GM21723 (cell line): ENCODE results near the gene PRPSAP1.
"Not testable (repeated sequence)": the region's sequence is repeated elsewhere in the genome, so short reads cannot be mapped to it uniquely, and the experiment has no call there.

Source experiments
- ATAC-seq: cut with Tn5 transposase; IDR thresholded peaks from one replicate; pipeline ENCODE4 v1.9.1; 2021; ENCODE audit warnings: mild to moderate bottlenecking, moderate library complexity; ENCODE audit not compliant: unreplicated experiment

PRPSAP1 gene

GRCh38 chr17:76278268-76278908 is 75.3 kb downstream of the PRPSAP1 start:
- ATAC-seq: no peak

DNA sequence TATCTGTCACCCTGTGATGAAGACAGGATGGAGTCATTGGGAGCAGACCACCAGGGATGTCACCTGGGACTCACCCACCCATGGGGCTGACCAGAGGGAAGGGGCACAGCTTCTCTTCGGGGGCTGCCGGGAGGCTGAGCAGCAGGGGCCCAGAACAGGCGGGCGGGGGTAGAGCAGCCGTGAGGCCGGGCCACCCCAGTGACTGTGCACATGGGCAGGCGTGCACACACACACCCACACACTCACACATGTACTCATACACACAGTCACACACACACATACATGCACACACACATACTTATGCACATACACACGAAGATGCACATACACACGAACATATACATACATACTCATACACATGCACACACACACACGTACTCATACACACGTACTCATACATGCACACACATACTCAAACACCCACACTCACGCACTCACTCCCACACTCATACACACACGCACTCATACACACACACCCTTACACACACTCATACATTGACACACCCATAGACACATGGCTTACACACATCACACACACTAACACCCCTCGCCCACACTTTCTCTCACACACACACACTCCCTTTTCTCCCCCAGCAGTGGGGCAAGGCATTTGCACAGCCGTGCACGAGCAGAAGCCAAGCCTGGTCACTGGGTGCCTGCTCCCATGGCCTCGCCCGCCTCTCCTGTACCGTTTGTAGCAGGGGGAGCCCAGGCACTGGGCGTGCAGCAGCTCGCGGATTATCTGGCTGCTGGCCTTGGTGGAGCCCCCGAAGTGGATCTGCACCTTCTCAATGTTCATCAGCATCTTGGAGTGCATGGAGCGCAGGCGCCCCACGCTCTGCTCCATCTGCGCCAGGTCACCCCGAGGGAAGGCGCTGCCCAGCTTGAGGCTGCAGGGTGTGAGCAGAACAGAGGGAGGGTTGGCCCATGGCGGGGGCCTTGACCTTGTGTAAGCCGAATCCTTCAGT is 76.1 kb downstream of the PRPSAP1 start:
- ATAC-seq: no peak

DNA sequence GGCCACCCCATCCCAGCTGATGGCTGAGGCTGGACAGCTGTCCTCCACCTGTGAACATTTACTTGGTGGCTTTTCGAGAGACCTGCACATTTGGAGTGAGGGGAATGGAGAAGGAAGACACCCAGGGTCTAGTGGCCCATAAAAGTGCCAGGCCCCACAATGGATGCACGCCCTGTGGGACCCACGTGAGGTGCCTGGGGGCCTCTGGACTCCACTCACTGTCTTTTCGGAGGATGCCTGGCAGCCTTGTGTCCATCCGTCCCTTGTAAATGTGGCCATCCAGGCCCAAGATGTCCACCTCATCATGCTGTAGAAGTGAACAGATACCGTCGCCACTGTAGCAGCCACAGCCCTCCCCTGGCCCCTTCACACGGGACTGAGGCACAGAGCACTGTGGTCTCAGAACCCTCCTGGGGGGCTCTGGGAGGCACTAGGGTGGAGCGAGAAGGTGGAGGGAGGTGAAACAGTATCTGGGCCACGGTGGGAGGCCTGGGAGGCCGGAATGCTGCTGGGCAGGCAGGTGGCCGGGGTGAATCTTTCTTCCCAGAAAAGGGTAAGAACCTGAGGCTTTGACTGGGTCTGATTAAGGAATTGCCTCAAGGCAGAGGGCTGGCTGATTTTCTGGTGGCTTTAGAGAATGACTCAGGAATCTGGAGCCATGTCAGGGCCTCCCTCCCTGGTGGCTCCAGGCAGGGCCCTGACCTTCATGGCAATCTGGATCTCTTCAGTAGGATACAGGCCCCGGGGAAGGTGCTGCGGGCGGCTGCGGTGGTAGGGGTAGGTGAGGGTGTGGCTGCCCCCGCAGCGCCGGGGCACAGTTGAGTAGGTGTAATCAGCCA is 77.0 kb downstream of the PRPSAP1 start:
- no peak for ATAC-seq

DNA sequence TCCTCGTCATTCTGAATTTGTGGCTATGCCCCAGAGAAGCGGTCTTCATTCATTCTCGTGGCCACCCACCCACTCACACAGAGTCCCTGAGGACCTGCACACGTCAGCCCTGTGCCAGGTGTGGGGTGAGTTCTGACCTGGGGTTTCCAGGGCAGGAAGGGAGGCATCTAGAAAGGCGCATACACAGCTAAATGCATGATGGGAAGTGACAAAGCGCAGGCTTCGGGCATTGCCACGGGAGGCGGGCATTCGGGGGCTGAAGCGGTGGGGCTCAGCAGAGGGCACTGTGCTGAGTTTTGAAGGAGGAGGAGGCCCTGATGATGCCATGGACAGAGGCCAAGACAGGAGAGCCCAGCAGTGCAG is 77.7 kb downstream of the PRPSAP1 start:
- no peak for ATAC-seq

DNA sequence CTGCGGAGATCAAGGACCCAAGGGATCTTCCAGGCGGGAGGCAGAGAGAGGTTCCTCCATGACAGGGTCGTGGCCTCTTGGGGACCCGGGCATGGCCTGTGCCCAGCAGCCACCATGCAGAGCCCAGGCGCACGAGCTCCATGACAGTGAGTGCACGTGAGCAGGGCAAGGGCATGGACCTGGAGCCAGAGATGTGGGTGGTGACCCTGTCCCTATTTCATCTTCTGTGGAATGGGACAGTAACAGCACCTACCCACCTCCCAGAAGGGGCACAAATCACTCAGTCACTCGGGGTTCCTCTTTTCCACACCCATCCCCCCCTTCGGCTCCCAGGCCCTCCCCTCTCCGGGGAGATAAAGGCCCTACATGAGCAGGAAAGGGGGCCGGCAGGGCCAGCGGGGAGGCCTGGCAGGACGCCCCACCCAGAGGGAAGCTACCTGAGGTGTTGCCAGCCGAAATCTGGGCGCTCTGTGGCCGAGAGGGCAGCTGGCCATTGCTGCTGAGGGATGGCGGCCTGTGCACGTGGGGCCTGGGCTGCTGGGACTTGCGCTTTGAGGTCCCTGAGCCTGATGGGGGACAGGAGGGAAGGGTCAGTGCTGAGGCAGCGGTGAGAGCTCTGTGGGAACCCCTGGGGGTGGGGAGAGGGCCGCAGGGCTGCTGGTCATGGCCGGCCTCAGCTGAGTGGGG is 78.2 kb downstream of the PRPSAP1 start:
- ATAC-seq: no peak

DNA sequence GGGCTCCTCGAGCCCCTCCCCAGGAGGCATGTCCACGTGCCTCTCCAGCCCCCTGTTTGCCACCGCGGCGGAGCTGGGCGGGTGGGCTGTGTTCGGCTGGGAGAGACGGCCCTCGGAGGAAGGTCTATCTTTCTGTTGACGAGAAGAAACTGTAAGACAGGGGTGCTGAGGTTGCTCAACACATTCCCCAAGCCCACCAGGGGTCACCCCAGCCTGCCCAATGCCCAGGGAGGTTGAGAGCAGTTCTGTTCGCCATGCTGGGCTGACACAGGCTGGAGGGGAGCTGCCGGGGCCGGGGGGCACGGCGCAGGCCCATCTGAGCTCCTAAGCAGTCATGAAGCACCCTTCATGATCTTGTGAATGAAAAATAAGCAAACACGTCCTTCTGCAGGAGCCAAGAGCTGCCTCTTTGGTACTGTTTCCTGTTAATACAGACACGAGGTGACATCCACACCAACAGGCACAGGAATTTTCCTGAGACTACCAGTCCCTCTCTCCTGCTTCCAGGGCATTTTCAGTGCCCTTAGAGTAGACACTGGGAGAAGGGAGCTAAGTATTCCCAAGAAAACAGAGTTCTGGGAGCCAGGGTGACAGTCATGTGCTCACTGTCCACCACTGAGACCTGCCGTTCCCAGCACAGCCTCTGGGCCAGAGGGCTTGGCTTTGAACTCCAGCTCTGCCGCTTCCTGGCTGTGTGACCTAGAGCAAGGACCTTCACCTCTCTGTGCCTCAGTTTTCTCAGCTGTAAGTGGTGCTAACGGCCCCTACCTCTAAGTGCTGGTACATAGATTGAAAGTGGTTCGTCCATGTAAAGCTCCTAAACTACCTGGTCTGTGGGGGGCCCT is 79.4 kb downstream of the PRPSAP1 start:
- ATAC-seq: no peak

GRCh38 chr17:76273445-76274111 is 80.1 kb downstream of the PRPSAP1 start:
- no peak for ATAC-seq

GRCh38 chr17:76272541-76273444 is 80.9 kb downstream of the PRPSAP1 start:
- ATAC-seq: peak; percentile 22

DNA sequence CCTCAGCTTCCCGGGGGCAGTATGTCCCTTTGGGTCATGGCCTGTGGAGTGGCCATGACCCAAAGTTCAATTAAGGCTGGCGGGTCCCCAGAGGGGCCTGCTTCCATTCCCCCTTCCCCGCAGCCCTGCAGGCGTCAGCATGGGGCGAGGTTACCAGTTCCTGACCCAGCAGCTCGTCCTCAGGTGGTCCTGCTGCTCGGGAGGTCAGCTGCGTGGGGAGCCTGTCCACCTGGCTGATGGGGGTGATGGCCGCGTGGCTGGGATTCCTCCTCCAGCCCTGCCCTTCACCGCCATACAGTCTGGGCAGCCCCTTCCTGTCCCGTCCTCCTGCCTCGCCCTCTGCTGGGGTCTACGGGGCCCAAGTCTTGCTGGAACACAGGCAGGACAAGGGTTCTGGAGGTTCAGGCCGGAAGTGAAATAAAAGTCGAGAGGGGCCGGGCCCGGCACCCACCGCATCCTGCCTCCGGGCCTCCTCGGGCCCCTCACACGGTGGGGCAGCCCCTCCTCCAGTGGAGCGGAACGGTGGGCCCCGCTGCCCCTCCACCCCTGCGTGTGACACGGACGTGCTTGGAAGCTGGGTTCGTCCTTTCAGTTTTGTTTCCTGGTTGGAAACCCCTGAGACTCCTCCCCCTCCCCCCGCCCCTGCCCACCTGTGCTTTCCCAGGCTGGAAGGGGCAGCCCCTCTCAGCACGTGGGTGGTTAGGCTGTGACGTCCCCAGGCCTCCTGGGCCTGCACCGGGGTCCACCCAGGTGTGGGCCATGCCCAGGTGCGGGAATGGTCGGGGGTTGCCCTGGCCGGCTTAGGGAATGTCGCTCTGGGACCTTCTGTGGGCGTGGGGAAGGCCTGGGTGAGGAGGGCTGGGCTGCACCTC is 81.8 kb downstream of the PRPSAP1 start:
- peak; percentile 50 for ATAC-seq

DNA sequence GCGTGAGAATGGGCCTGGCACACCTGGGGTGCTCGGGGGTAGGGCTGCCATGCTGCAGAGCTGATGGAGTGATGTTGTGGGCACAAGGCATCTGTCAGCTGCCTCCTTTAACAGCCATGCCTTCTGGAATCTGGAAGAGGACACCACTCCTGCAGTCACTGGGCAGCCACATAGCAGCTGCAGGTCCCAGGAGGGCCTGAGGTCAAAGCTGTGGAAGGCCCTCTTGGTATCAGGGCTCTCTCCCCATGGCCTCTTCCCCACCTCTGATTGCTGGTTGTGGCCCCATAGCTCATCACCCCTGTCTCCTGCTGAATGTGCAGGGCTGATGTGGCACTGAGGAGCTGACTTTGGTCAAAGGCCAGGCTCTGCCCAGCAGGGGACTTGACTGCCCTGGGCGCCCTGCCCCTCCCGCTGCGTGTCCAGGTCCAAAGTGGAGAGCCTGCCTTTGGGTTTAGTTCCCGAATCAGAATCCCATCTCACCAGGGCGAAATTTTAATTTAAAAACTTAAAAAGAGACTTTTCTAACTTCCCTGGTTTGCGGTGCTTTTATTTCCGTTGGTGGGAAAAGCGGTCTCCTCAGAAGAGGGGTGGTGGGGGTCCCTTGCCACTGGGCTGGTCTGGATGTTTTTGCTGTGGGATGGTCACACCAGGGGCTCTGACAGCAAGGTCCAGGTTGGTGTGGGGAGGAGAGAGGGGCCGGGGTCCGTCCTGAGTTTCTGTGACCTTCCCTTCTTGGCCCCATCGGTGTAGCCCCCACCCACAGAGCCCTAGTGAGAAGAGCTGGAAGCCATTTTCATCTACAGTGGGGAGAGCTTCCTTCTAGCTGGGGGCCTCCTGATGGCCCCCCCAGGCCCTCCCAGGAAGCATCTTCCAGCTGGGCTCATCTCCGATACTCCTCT is 82.7 kb downstream of the PRPSAP1 start:
- ATAC-seq: no peak

DNA sequence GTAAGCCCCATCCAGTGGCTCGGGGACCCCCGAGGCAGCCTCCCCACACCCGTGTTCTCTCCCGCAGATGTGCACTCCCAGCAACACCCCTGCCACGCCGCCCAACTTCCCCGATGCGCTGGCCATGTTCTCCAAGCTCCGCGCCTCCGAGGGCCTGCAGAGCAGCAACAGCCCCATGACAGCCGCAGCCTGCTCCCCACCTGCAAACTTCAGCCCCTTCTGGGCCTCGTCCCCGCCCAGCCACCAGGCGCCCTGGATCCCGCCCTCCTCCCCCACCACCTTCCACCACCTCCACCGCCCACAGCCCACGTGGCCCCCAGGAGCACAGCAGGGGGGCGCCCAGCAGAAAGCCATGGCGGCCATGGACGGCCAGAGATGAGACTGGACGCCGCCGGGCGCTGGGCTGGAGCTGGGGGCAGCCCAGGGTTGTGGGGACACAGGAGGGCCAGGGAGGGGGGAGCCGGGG is 83.6 kb downstream of the PRPSAP1 start:
- ATAC-seq: no peak

- no peak for ATAC-seq
Measured at GRCh38 chr17:76268991-76269981, 84.4 kb downstream of the PRPSAP1 start.

DNA sequence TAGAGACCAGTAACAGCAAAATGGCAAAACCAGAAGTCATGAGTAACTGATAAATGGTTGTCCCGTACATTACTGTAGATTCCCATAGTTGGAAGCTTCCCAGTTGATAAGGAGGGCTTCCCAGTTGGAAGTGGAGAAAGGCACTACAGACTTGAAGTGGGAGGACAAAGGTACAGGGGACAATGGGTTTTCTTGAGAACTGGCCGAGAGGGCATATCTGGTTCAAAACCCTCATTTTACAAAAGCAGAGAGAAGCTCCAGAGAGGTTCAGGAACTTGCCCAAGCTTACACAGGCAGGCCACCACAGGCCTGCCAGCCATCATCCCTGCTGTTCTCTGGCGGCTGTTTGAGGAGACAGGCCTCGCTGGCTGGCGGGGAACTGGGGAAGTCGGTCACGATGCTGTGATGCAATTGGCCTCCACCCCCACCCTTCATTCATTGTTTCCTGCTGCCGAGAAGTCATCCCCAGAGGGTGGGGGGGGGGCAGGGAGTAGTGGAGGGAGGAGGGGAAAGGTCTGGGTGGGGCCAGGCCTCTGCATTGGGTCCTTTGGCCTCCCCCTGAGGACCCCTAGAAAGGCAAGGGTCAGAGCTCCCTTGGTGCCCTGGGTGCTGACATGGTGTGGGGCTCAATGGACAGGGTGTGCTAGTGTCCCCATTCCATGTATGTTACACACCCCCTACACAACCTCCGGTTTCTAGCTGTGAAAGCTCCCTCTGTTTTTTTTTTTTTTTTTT is 85.5 kb downstream of the PRPSAP1 start:
- no peak for ATAC-seq

- not testable (repeated sequence) for ATAC-seq
Measured at GRCh38 chr17:76267581-76268001, 86.1 kb downstream of the PRPSAP1 start.
